ENCODE data around the gene CRACDL. TPM values are rescaled to one million over a fixed set of nuclear protein-coding genes. Genes with fewer than 3 reads are reported as not detected.
A peak's percentile ranks its signal among the peaks of the same experiment; 100 is the strongest.

The CRACDL gene
- total and polyA plus RNA-seq, 8 donors: 3.6 to 11.0 (median 6.0) TPM

DNA sequence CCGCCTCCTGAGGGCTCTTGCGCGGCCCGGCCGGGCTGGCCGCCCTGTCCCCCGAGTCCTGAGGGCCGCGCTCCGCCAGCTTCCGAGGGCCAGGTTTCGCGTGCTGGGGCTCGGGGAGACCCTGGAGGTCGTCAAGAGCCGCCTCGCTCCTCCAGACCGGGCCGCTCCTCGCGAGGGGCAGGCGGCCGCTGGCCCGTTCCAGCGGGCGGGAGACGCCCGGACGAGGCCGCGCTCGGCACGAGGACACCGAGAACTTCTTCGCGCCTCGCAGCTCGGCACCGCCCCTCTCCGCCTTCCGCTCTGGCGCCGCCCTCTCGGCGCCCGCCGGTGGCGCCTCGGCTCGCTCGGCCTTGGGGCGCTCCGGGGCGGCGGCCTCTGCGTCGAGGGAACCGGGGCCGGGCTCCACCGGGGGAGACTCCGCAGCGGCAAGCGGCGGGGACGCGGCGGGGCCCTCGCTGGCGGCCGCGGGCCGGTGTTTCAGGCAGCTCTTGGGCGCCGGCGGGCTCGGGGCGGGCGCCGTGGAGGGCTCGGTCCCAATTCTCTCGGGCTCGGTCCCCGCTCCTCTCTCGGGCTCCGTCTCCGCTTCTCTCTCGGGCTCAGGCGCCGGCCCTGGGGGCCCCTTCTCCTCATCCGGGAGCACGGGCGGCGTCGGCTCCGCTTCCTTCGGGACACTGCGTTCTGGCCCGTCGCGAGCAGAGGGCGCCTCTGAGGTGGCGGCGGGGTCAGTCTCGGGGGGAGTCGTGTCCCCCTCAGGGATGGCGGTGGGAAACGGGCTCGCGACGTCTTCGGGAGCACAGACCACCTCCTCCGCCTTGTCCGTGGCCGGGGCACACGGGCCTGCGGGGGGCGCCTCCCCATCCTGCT lies 113.5 kb downstream of the CRACDL start:
- DNase-seq (peak in 4 of 6 donors; percentile 37 to 84 (median 65)), FAIRE-seq (no peak), ATAC-seq (peak in 3 of 4 donors; percentile 77 to 80 (median 78))
- Histone ChIP-seq H3K4me3 (peak overlapping the region; percentile 15 to 40 (median 23)), H3K4me1 (no peaks in the 10 kb centered on the region), H3K9me3 (no peaks in the 10 kb centered on the region), H3K27me3 (no peaks in the 10 kb centered on the region), H3K36me3 (no peaks in the 10 kb centered on the region), H3K27ac (peak overlapping the region in 3 of 4 donors; percentile 28 to 41 (median 36))
- 41 to 52% methylated on average over 51 to 117 of the region's 117 CpGs for WGBS, 2 donors
- TF ChIP-seq, protein P1, sequence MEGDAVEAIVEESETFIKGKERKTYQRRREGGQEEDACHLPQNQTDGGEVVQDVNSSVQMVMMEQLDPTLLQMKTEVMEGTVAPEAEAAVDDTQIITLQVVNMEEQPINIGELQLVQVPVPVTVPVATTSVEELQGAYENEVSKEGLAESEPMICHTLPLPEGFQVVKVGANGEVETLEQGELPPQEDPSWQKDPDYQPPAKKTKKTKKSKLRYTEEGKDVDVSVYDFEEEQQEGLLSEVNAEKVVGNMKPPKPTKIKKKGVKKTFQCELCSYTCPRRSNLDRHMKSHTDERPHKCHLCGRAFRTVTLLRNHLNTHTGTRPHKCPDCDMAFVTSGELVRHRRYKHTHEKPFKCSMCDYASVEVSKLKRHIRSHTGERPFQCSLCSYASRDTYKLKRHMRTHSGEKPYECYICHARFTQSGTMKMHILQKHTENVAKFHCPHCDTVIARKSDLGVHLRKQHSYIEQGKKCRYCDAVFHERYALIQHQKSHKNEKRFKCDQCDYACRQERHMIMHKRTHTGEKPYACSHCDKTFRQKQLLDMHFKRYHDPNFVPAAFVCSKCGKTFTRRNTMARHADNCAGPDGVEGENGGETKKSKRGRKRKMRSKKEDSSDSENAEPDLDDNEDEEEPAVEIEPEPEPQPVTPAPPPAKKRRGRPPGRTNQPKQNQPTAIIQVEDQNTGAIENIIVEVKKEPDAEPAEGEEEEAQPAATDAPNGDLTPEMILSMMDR (IDR thresholded peaks at IDR 0.05): no peak
- intact Hi-C loops (cut with DNase I): no loop called here

DNA sequence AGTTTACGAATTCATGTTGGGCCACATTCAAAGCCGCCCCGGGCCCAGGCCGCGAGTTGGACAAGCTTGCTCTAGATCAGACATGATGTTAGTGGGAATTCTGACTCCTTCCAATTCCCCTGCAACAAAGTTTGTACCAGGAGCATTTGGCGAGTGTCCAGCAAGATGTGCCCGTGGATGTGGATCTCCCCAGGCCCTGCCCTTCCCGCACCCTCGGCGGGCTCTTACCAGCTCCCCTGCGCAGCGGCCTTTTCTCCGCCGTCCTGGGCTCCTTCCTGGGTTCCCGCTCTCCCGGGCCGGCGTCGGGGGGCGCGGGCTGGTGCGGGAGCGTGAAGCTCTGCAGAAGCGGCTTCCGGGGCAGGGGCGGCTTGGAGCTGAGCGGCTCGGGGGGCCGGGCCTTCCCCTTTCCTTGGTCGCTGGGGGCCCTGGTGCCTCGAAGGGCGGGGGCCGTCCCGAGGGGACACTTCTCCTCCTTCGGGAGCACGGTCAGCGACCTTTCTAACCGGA lies 114.3 kb downstream of the CRACDL start:
- DNase-seq: no peak
- Histone ChIP-seq H3K27me3 (no peaks in the 10 kb centered on the region), H3K4me1 (no peaks in the 10 kb centered on the region), H3K27ac (no peak overlapping the region), H3K4me3 (no peak overlapping the region), H3K36me3 (no peaks in the 10 kb centered on the region), H3K9me3 (no peaks in the 10 kb centered on the region)
- FAIRE-seq: no peak
- WGBS, 2 donors: 95 to 96% methylated on average over 37 to 38 of the region's 38 CpGs
- intact Hi-C loops (cut with DNase I): no loop called here
- no peak for ATAC-seq
- TF ChIP-seq, protein P1 (IDR thresholded peaks at IDR 0.05): no peak

DNA sequence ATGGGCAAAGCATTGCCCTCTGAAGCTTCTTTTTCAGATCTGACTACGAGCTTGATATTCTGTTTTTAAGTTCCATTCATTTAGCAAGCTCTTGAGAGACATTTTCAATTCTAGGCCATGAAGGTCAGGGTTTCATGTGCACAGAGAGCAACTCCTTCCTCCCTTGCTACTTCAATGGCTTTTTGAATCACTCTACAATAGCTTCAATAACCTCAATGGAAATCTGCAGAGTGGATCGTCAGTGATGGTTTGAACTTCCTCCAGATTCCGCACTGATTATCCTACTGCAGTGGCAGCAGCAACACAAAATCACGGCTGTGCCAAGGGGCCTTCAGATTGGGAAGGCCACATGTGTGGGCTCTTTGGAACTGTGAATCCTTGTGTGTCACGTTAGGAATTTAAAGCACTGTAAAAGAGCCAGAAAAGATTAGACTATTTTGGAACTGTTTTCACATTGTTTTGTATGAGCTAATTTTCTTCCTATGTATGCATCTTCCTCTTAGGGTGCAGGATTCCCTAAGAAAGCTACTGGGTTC lies 116.7 kb downstream of the CRACDL start:
- H3K27me3 ChIP-seq: no peaks in the 10 kb centered on the region
- TF ChIP-seq, protein P1 (IDR thresholded peaks at IDR 0.05): no peak
- WGBS, 2 donors: 71% methylated on average over 5 of the region's 5 CpGs

DNA sequence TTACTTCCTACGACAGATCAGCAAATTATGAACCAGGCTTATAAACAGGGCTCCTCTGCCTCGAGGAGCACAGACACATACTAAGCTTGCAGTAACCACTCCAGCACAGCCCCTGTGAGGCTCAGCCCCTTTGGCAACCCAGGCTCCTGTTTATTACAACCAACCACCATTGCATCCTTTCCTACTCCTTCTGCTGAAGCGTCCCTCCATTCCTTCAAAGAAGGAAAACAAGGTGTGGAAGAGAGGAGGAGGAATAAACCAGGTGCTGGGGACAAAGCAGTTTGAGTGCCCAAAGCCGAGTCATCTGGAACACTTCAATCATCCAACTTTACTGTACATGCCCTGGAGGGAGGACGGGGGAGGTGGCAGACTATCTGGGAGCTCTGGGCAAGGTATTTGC lies 117.9 kb downstream of the CRACDL start:
- H3K27me3 ChIP-seq: no peaks in the 10 kb centered on the region
- FAIRE-seq (no peak), ATAC-seq (no peak), DNase-seq (no peak)
- TF ChIP-seq, protein P1 (IDR thresholded peaks at IDR 0.05): no peak
- intact Hi-C loops (cut with DNase I): no loop called here
- no peak overlapping the region for H3K4me3 ChIP-seq
- no peaks in the 10 kb centered on the region for H3K4me1 ChIP-seq
- H3K27ac ChIP-seq: no peak overlapping the region
- WGBS, 2 donors: 79 to 88% methylated on average over 5 of the region's 5 CpGs
- no peaks in the 10 kb centered on the region for H3K9me3 ChIP-seq
- no peaks in the 10 kb centered on the region for H3K36me3 ChIP-seq

More for the DNA sequence above, 116.7 kb downstream of the CRACDL start:
- Histone ChIP-seq H3K4me3 (no peak overlapping the region), H3K9me3 (no peaks in the 10 kb centered on the region), H3K4me1 (no peaks in the 10 kb centered on the region), H3K36me3 (no peaks in the 10 kb centered on the region), H3K27ac (no peak overlapping the region)
- ATAC-seq (no peak), DNase-seq (no peak), FAIRE-seq (no peak)
- intact Hi-C loops (cut with DNase I): no loop called here

Data from pancreas (tissue), 10 donors.